Measurements from ENCODE around the gene NTN1. TPM values are rescaled to one million over a fixed set of nuclear protein-coding genes. Genes with fewer than 3 reads are reported as not detected.

Gene NTN1
- total RNA-seq, 1 donor from 2014 or later = 0.94 TPM

- no peak for DNase-seq (ENCODE audit: low read depth)
These were observed 174.8 kb downstream of the NTN1 start for GRCh38 chr17:9195961-9196670.

DNA sequence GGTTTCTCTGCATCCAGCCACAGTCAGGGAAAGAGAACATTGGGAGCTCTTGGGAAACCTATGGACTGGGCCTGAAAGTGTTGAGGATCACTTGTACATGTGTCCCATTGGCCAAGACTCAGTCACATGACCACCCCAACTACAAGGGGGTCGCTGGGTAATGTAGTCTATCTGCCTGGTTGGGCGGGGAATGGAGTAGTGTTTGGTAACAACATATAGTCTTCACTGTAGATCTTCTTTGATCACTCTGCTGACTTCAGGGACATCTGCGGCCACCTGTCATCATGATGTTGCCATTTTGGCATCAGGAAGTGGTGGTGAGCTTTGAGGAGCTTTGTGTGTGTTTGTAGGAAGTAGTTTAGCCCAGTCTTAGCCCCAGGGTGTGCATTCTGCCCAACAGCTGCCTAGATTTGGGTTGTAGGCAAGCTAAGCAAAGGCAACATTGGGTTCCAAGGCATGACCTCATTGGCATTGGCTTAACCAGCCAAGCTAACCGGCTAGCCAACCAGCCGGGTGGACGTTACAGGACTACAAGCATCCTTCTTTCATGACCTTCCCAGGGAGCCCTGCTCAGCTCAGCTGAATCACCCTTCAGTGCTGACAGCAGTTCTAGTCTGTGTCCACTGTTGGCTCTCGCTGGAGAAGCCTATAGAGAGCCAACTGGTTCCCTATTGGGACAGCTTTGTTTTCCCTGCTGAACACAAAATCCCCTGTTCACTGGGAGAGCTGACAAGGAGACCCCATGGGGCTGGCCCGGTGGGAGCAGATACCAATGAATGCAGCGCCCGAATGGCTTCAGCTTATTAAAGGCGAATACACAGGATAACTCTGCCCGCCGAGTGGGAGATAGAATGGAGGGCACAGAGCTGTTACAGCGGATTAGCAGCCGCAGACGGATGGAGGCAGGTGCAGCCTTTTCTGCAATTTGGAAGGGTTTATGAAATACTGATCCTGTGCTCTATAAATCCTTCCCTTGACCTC is 178.6 kb downstream of the NTN1 start:
- no peak for DNase-seq (ENCODE audit: low read depth)

GRCh38 chr17:9200699-9201359 is 179.5 kb downstream of the NTN1 start:
- no peak for DNase-seq (ENCODE audit: low read depth)

DNA sequence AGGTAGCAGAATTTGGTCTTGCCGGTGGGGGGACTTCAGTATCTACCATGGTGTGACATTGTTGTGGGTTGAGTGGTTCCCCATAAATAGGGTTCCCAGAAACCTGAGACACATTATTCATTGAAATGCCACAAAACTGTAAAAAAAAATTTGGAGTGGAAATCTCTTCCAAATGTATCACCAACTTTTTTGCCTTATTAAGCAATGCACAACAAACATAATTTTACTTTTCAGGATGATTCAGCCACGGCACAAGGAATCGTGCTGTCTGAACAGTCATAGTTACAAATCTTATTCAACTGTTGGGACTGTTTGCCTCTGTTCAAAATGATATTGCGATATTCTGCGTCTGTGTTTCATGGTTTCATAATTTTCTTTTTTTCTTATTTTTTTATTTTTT is 181.2 kb downstream of the NTN1 start:
- no peak for DNase-seq (ENCODE audit: low read depth)

- DNase-seq (ENCODE audit: low read depth) = no peak
These were observed 182.6 kb downstream of the NTN1 start for GRCh38 chr17:9203771-9204425.

DNA sequence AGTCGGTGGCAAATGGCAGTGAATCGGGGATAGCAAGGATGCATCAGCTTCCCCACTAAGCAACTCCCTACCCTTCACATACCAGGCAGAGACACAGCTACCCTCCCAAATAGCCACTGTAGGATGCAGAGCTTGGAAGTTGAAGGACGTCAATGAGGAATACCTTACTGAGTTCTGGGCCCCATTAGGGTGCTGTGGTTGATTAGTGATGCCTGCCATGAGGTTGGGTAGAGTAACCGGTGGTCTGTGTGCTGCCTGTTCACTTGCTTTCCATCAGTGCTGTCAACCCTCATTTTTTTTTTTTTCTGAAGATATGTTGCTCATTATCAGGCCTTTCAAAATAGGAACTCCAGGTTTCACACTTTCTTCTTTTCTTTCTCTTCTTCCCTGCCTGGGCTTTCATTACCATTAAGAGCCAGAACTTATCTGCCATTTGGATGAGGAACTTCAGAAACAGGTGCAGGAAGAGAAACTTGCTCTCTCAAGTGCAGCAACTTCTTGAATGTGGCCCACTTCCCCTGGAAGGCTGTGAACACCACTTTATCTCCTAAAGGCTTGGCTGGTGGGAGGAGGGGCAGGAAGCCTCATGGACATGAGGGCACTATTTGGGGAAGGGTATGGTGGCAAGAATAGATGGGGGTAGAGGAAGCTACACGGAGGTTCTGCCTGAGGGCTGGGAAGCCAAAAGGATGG is 183.5 kb downstream of the NTN1 start:
- no peak for DNase-seq (ENCODE audit: low read depth)

DNA sequence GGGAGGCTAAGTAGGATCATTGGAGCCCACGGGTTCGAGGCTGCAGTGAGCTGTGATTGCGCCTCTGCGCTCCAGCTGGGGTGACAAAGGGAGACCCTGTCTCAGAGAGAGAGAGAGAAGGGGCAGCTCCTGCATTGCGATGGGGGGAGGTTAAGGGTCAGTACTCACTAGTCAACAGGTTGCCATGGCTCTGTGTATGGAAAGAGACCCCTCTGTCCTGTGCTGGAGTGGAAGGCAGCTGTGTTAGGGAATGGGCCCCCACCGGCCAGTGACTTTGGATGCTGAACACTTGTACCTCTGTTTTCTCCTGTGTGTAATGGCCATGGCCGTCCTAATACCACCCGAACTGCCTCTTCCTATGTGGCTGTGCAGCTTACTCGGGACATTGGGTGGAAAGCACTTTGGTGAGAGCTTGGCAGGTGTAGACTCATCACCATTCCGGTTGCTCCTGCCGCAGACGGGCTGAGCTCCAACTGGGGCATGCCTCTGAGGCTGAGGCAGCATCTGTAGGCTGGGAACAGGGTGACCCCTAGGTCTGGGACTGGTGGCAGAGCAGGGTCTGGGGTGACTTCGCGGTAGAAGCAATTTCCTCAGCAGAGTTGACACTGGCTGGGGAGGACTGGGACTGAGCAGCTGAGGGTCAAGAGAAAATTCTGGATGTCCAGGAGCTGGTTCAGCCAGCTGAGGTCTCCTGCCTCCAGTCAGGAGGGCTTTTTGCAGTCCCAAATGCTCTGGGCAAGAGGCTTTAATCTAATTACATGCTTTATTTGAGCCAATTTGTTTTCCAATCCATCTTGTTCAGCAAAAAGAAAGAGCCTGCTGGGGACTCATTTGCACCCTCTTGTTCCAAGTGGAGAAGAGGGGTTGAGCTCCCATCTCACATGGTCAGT is 184.5 kb downstream of the NTN1 start:
- no peak for DNase-seq (ENCODE audit: low read depth)

GRCh38 chr17:9206410-9206703 is 185.0 kb downstream of the NTN1 start:
- DNase-seq (ENCODE audit: low read depth) = no peak

GRCh38 chr17:9206741-9207332 is 185.5 kb downstream of the NTN1 start:
- no peak for DNase-seq (ENCODE audit: low read depth)

- no peak for DNase-seq (ENCODE audit: low read depth)
These were observed 187.2 kb downstream of the NTN1 start for GRCh38 chr17:9208381-9209105.

GRCh38 chr17:9209347-9209746 is 188.0 kb downstream of the NTN1 start:
- DNase-seq (ENCODE audit: low read depth) = no peak

DNA sequence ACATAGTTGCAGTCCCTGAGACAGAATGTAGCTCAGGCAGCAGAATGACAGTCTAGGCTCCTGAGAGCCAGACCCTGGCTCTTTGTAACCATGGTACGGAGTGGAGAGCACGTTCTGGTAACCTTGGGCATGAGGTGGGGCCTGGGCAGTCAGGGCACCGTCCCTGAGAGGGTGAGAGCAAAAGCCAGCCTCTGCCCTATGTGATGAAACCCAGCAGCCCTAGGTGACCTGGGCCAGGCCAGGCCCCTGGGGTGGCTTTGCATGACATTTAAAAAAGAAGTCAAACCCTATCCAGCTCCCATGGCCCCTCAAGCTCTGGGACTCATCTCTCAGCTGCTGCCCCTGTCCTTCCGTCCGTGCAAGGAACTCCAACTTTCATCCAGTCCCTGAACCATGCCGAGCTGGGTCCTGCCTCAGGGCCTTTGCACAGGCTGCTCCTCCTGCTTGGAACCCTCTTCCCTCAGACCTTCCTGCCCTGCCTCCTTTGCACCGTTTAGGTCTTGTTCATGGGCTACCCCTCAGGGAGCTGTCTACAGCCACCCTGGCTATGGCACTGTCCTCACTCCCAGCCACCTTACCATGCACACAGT is 188.6 kb downstream of the NTN1 start:
- DNase-seq (ENCODE audit: low read depth) = no peak

DNA sequence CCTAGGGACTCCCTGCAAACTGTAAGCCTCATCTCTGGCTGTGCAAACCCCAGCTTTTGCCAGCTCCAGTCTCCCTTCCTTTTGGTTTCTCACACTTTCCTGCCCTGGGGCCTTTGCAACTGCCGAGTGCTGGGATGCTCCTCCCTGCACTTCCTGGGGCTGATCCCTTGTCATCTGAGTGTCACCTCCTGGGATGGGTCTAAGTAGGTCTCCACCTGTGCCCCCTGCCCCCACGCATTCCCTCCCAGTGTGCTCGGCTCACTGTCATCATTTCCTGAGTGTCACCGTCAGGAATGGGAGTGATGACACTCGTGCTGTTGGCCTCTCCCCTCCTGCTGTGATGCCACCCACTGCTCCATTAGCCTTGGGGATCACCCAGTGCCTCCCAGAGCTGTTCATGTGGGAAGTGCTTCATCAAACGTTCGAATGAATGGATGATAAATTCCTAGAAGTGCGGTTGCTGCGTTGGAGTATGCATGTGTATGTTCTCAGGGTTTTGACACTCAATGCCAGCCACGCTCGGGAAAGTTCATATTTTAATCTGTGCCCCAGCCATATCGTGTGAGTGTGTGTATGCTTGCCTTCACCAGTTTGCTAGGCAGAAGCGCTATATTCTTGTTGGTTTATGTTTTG is 189.9 kb downstream of the NTN1 start:
- no peak for DNase-seq (ENCODE audit: low read depth)

DNA sequence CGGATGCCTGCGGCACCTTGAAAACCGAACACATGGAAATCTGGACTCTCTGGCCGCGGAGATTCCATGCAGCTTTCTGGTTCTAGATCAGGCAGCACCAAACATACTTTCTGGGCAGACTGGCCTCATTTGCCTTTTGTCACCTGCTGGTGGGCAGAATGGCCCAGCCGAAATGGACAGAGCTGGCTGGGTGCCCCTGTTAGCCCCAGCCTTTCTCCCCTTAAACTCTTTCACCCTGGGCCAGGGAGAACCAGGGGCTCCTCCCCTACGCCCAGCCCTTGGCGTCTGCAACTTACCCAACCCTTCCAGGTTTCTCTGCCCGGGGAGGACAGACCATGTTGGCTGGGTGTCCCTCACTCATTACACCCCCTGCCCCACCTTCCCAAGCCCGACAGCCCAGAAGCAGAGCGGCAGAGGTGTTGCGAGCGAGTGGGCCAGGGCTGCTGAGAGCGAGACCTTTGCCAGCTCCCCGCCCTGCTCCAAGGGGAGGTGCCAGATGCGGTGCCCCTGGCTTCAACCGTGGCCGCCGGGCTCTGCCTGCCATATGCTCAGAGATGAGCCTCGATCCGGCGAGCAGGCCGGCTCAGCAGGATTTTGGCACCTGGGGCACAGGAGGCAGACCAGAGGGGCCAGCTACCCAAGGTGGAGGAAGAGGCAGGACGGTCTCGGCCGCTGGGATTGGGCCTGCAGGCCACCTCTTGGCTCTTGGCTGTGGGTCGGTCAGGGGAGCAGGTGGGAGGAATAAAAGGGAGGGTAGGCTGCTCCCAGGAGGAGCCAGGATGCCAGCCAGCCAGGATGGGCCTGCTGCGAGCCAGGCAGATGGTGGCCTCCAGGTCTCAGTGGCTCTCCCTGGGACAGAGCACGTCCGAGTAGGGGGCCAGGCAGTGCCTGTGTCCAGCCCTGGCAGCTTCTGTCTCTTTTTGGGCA is 191.3 kb downstream of the NTN1 start:
- DNase-seq (ENCODE audit: low read depth) = no peak

DNA sequence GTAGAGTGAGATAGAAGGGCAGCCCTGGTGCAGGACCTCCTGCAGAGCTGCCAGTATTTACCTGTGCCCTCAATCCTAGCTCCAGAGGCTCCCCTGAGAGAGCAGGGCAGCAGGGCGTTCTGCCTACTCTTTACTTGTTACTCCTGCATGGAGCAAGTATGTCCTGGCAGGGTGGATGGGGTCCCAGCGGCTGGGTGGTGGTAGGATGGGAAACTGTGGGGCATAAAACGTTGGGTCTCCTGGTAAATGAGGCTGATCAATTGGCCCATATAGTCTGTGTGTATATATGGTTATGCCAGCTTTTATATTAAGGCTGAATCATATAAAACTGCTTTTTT is 192.0 kb downstream of the NTN1 start:
- DNase-seq (ENCODE audit: low read depth) = no peak

DNA sequence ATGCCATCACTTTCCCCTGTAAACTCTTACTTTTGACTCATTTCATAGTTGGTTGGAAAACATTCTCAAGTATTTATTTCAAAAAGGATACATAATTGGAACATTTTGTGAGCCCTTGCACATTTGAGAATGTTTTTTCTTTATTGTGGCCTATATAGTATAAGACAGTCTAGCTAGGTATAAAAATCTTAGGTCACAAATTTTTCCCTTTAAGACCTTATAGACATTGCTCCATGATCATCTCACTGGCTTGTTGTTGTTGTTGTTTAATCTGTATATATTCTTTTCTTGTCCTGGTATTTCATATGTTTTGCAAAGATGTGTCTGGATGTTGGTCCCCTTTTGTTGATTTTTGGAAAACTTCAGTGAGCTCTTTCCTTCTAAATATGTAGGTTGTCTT is 194.2 kb downstream of the NTN1 start:
- DNase-seq (ENCODE audit: low read depth) = no peak
